Mesendoderm (in vitro differentiated cells): Measurements from ENCODE around the gene NR3C1.

Experiments
- DNase-seq: peaks from one replicate; pipeline ENCODE4 v3.0.0; 2013
- H2AK5ac ChIP-seq: 2 replicates; pipeline ENCODE4 v1.6.1; 2013; ENCODE audit warnings: low read length, inconsistent platforms
- H2BK120ac ChIP-seq: 2 replicates; pipeline ENCODE4 v1.6.1; 2013; ENCODE audit warnings: low read depth, mild to moderate bottlenecking, low read length, moderate library complexity, mixed read lengths
- H2BK15ac ChIP-seq: replicated peaks from 2 replicates; pipeline ENCODE4 v1.6.1; 2013; ENCODE audit warnings: low read depth, mild to moderate bottlenecking, moderate library complexity
- H2BK5ac ChIP-seq: 2 replicates; pipeline ENCODE4 v1.6.1; 2013; ENCODE audit warnings: low read length, inconsistent platforms
- H3K18ac ChIP-seq: 2 replicates; pipeline ENCODE4 v1.6.1; 2013; ENCODE audit warnings: mild to moderate bottlenecking, low read length, mixed read lengths
- H3K23ac ChIP-seq: one replicate; pipeline ENCODE4 v1.6.1; 2013; ENCODE audit warnings: low read length
- H3K27ac ChIP-seq: 2 replicates; pipeline ENCODE4 v1.5.1; 2013; ENCODE audit warnings: low read depth, mild to moderate bottlenecking, inconsistent platforms, low read length, moderate library complexity
- H3K27me3 ChIP-seq: 2 replicates; pipeline ENCODE4 v1.6.1; 2013; ENCODE audit warnings: low read length, control low read depth, mild to moderate bottlenecking, inconsistent platforms; ENCODE audit not compliant: insufficient read depth, poor library complexity
- H3K36me3 ChIP-seq: 2 replicates; pipeline ENCODE4 v1.6.1; 2013; ENCODE audit warnings: low read length, inconsistent platforms; ENCODE audit not compliant: control insufficient read depth, insufficient read depth
- H3K4ac ChIP-seq: one replicate; pipeline ENCODE4 v1.6.1; 2013; ENCODE audit warnings: low read depth, mild to moderate bottlenecking, low read length, moderate library complexity
- H3K4me1 ChIP-seq: 2 replicates; pipeline ENCODE4 v1.6.1; 2013; ENCODE audit warnings: low read depth, low read length, inconsistent platforms; ENCODE audit not compliant: control insufficient read depth
- H3K4me2 ChIP-seq: 2 replicates; pipeline ENCODE4 v1.6.1; 2013; ENCODE audit warnings: low read length
- H3K4me3 ChIP-seq: 2 replicates; pipeline ENCODE4 v1.5.1; 2013; ENCODE audit warnings: mild to moderate bottlenecking, low read length
- H3K56ac ChIP-seq: one replicate; pipeline ENCODE4 v1.6.1; 2013; ENCODE audit warnings: low read length
- H3K79me1 ChIP-seq: 2 replicates; pipeline ENCODE4 v1.6.1; 2013; ENCODE audit warnings: low read length, inconsistent platforms
- H3K79me2 ChIP-seq: 2 replicates; pipeline ENCODE4 v1.6.1; 2013; ENCODE audit warnings: mild to moderate bottlenecking, low read length; ENCODE audit not compliant: control insufficient read depth, insufficient read depth
- H3K9ac ChIP-seq: 2 replicates; pipeline ENCODE4 v1.6.1; 2013; ENCODE audit warnings: low read length, inconsistent platforms
- H4K5ac ChIP-seq: one replicate; pipeline ENCODE4 v1.6.1; 2013; ENCODE audit warnings: low read length
- H4K8ac ChIP-seq: one replicate; pipeline ENCODE4 v1.6.1; 2013; ENCODE audit warnings: low read depth, mild to moderate bottlenecking, control low read depth, low read length, moderate library complexity
- WGBS: extraction: QIAGEN DNeasy Blood & Tissue Kit; methylation state at CpG from one replicate; pipeline ENCODE4 v1.1.7; 2013; ENCODE audit warnings: low lambda C conversion rate, missing lambda C conversion rate; ENCODE audit not compliant: insufficient coverage; ENCODE audit errors: extremely low coverage; 5-methylcytosine and 5-hydroxymethylcytosine counted together

Gene NR3C1

GRCh38 chr5:143234162-143234842, 169.2 kb downstream of the NR3C1 start:
- no peak overlapping the region for H3K9ac ChIP-seq
- no peak overlapping the region for H3K23ac ChIP-seq
- H3K18ac ChIP-seq, result no peak overlapping the region
- no peaks in the 10 kb centered on the region for H3K79me1 ChIP-seq
- no peaks in the 10 kb centered on the region for H3K79me2 ChIP-seq
- no peak overlapping the region for H2BK120ac ChIP-seq
- no peak overlapping the region for H3K56ac ChIP-seq
- no peak overlapping the region for H4K5ac ChIP-seq
- no peak overlapping the region for H2AK5ac ChIP-seq
- no peak overlapping the region for H4K8ac ChIP-seq
- no peak overlapping the region for H2BK15ac ChIP-seq
- H3K4me3 ChIP-seq, result no peak overlapping the region
- DNase-seq, result no peak
- H3K4ac ChIP-seq, result no peak overlapping the region
- no peak overlapping the region for H3K4me2 ChIP-seq
- no peaks in the 10 kb centered on the region for H3K36me3 ChIP-seq
- H2BK5ac ChIP-seq, result no peak overlapping the region
- no peak overlapping the region for H3K27ac ChIP-seq
- no peaks in the 10 kb centered on the region for H3K4me1 ChIP-seq
- WGBS, result no CpG with 5 or more reads among the region's 9 CpGs
- H3K27me3 ChIP-seq, result no peaks in the 10 kb centered on the region

- H3K56ac ChIP-seq, result no peak overlapping the region
- H3K23ac ChIP-seq, result no peak overlapping the region
- H3K4ac ChIP-seq, result no peak overlapping the region
- no peaks in the 10 kb centered on the region for H3K4me1 ChIP-seq
- no peaks in the 10 kb centered on the region for H3K36me3 ChIP-seq
- no peak overlapping the region for H2BK5ac ChIP-seq
- H3K27me3 ChIP-seq, result no peaks in the 10 kb centered on the region
- H4K8ac ChIP-seq, result no peak overlapping the region
- H2BK15ac ChIP-seq, result no peak overlapping the region
- H3K4me3 ChIP-seq, result no peak overlapping the region
- WGBS, result no CpG with 5 or more reads among the region's 2 CpGs
- H2AK5ac ChIP-seq, result no peak overlapping the region
- DNase-seq, result no peak
- H2BK120ac ChIP-seq, result no peak overlapping the region
- H3K79me1 ChIP-seq, result no peaks in the 10 kb centered on the region
- H3K9ac ChIP-seq, result no peak overlapping the region
- no peaks in the 10 kb centered on the region for H3K79me2 ChIP-seq
- no peak overlapping the region for H3K27ac ChIP-seq
- H4K5ac ChIP-seq, result no peak overlapping the region
- no peak overlapping the region for H3K4me2 ChIP-seq
- no peak overlapping the region for H3K18ac ChIP-seq
Observed at GRCh38 chr5:143233031-143233430, 170.5 kb downstream of the NR3C1 start.

GRCh38 chr5:143231973-143232812, 171.3 kb downstream of the NR3C1 start:
- no peak overlapping the region for H2AK5ac ChIP-seq
- no peak overlapping the region for H2BK120ac ChIP-seq
- no peak overlapping the region for H2BK15ac ChIP-seq
- no peak overlapping the region for H3K23ac ChIP-seq
- no peaks in the 10 kb centered on the region for H3K27me3 ChIP-seq
- H3K4me1 ChIP-seq, result no peaks in the 10 kb centered on the region
- no peak overlapping the region for H3K27ac ChIP-seq
- no peak overlapping the region for H4K8ac ChIP-seq
- H3K79me2 ChIP-seq, result no peaks in the 10 kb centered on the region
- WGBS, result no CpG with 5 or more reads among the region's 7 CpGs
- H2BK5ac ChIP-seq, result no peak overlapping the region
- no peak overlapping the region for H3K4me2 ChIP-seq
- no peak overlapping the region for H3K18ac ChIP-seq
- no peak overlapping the region for H3K9ac ChIP-seq
- DNase-seq, result no peak
- no peak overlapping the region for H3K4me3 ChIP-seq
- no peak overlapping the region for H3K56ac ChIP-seq
- no peaks in the 10 kb centered on the region for H3K36me3 ChIP-seq
- H3K79me1 ChIP-seq, result no peaks in the 10 kb centered on the region
- no peak overlapping the region for H4K5ac ChIP-seq
- no peak overlapping the region for H3K4ac ChIP-seq

- Histone ChIP-seq H4K8ac (no peak overlapping the region), H3K56ac (no peak overlapping the region), H3K23ac (no peak overlapping the region), H3K4me3 (no peak overlapping the region), H2BK120ac (no peak overlapping the region), H3K27ac (no peak overlapping the region), H3K18ac (no peak overlapping the region), H3K79me1 (no peaks in the 10 kb centered on the region), H3K27me3 (no peaks in the 10 kb centered on the region), H3K4ac (no peak overlapping the region), H2AK5ac (no peak overlapping the region), H3K4me1 (no peaks in the 10 kb centered on the region), H4K5ac (no peak overlapping the region), H2BK5ac (no peak overlapping the region), H3K36me3 (no peaks in the 10 kb centered on the region), H3K4me2 (no peak overlapping the region), H3K79me2 (no peaks in the 10 kb centered on the region), H2BK15ac (no peak overlapping the region), H3K9ac (no peak overlapping the region)
- DNase-seq, result no peak
- no CpG with 5 or more reads among the region's 3 CpGs for WGBS
Observed at GRCh38 chr5:143231416-143231815, 172.1 kb downstream of the NR3C1 start.

- H3K79me1 ChIP-seq, result no peaks in the 10 kb centered on the region
- H3K23ac ChIP-seq, result no peak overlapping the region
- no peak overlapping the region for H2BK5ac ChIP-seq
- H3K4ac ChIP-seq, result no peak overlapping the region
- H3K27me3 ChIP-seq, result no peaks in the 10 kb centered on the region
- no peaks in the 10 kb centered on the region for H3K4me1 ChIP-seq
- no peak overlapping the region for H3K4me3 ChIP-seq
- no CpG with 5 or more reads among the region's 6 CpGs for WGBS
- H3K79me2 ChIP-seq, result no peaks in the 10 kb centered on the region
- H3K9ac ChIP-seq, result no peak overlapping the region
- no peak overlapping the region for H2BK120ac ChIP-seq
- no peak for DNase-seq
- H3K18ac ChIP-seq, result no peak overlapping the region
- H3K56ac ChIP-seq, result no peak overlapping the region
- no peak overlapping the region for H2AK5ac ChIP-seq
- H4K5ac ChIP-seq, result no peak overlapping the region
- H3K4me2 ChIP-seq, result no peak overlapping the region
- H2BK15ac ChIP-seq, result no peak overlapping the region
- no peak overlapping the region for H4K8ac ChIP-seq
- no peaks in the 10 kb centered on the region for H3K36me3 ChIP-seq
- H3K27ac ChIP-seq, result no peak overlapping the region
Observed at GRCh38 chr5:143230676-143230996, 172.8 kb downstream of the NR3C1 start.
